ENCODE results near the gene TMEM140. TPM values are rescaled to one million over a fixed set of nuclear protein-coding genes. Genes with fewer than 3 reads are reported as not detected.

TMEM140 gene
- total RNA-seq, 3 donors from 2014 or later = 14.7 to 30.1 (median 20.9) TPM

- Histone ChIP-seq H3K4me1 (ENCODE audit: low read depth) (no peaks in the 10 kb centered on the region), H3K36me3 (ENCODE audit: low read depth) (peaks cover 3% of the 10 kb centered on the region), H3K4me3 (no peak overlapping the region), H3K9me3 (no peaks in the 10 kb centered on the region)
- ATAC-seq (no peak), DNase-seq (no peak)
- intact Hi-C loops (cut with DNase I, micrococcal nuclease) = loop anchor here (5.0 to 10.0 kb wide), 2 partner anchors 198 to 410 kb away; no protein-coding TSS in a partner anchor
- TF ChIP-seq CTCF (IDR thresholded peaks at IDR 0.05) = no peak
Observed at GRCh38 chr7:135162382-135163001, 14.6 kb downstream of the TMEM140 start.

- DNase-seq (no peak), ATAC-seq (no peak)
- peaks cover 3% of the 10 kb centered on the region for H3K36me3 ChIP-seq (ENCODE audit: low read depth)
- intact Hi-C loops (cut with DNase I, micrococcal nuclease) = loop anchor here (5.0 to 10.0 kb wide), 2 partner anchors 200 to 412 kb away; no protein-coding TSS in a partner anchor
- H3K9me3 ChIP-seq = no peaks in the 10 kb centered on the region
- H3K4me1 ChIP-seq (ENCODE audit: low read depth) = peaks cover 13% of the 10 kb centered on the region
- TF ChIP-seq CTCF (IDR thresholded peaks at IDR 0.05) = no peak
- no peak overlapping the region for H3K4me3 ChIP-seq
Observed at GRCh38 chr7:135164357-135165061, 16.6 kb downstream of the TMEM140 start.

- DNase-seq (no peak), ATAC-seq (no peak)
- H3K36me3 ChIP-seq (ENCODE audit: low read depth) = peaks cover 3% of the 10 kb centered on the region
- intact Hi-C loops (cut with DNase I, micrococcal nuclease) = loop anchor here in 1 of 2 donors (10.0 kb wide), 1 partner anchor 201 kb away; no protein-coding TSS in a partner anchor
- no peak overlapping the region for H3K4me3 ChIP-seq
- H3K4me1 ChIP-seq (ENCODE audit: low read depth) = peaks cover 16% of the 10 kb centered on the region
- no peaks in the 10 kb centered on the region for H3K9me3 ChIP-seq
- no peak for TF ChIP-seq CTCF (IDR thresholded peaks at IDR 0.05)
Observed at GRCh38 chr7:135165862-135166261, 18.0 kb downstream of the TMEM140 start.

GRCh38 chr7:135166338-135166990, 18.6 kb downstream of the TMEM140 start:
- intact Hi-C loops (cut with DNase I, micrococcal nuclease) = loop anchor here in 1 of 2 donors (10.0 kb wide), 1 partner anchor 202 kb away; no protein-coding TSS in a partner anchor
- Histone ChIP-seq H3K4me1 (ENCODE audit: low read depth) (peaks cover 16% of the 10 kb centered on the region), H3K4me3 (no peak overlapping the region), H3K9me3 (no peaks in the 10 kb centered on the region), H3K36me3 (ENCODE audit: low read depth) (peaks cover 3% of the 10 kb centered on the region)
- no peak for TF ChIP-seq CTCF (IDR thresholded peaks at IDR 0.05)
- DNase-seq (no peak), ATAC-seq (no peak)

GRCh38 chr7:135167365-135167917, 19.6 kb downstream of the TMEM140 start:
- TF ChIP-seq CTCF (IDR thresholded peaks at IDR 0.05) = no peak
- Histone ChIP-seq H3K4me1 (ENCODE audit: low read depth) (peaks cover 16% of the 10 kb centered on the region), H3K9me3 (no peaks in the 10 kb centered on the region), H3K4me3 (no peak overlapping the region), H3K36me3 (ENCODE audit: low read depth) (peaks cover 3% of the 10 kb centered on the region)
- intact Hi-C loops (cut with DNase I, micrococcal nuclease) = loop anchor here in 1 of 2 donors (10.0 kb wide), 1 partner anchor 203 kb away; no protein-coding TSS in a partner anchor
- ATAC-seq (no peak), DNase-seq (no peak)

All from mucosa of descending colon (tissue), 3 donors.